AG08396 (cell line): Measurements from ENCODE around the gene NAV1.
"Not testable (repeated sequence)": the region's sequence is repeated elsewhere in the genome, so short reads cannot be mapped to it uniquely, and the experiment has no call there.

Experiments
- DNase-seq: peaks from one replicate; pipeline ENCODE4 v3.0.0; 2012; ENCODE audit warnings: low spot score, mixed read lengths

The NAV1 gene

DNA sequence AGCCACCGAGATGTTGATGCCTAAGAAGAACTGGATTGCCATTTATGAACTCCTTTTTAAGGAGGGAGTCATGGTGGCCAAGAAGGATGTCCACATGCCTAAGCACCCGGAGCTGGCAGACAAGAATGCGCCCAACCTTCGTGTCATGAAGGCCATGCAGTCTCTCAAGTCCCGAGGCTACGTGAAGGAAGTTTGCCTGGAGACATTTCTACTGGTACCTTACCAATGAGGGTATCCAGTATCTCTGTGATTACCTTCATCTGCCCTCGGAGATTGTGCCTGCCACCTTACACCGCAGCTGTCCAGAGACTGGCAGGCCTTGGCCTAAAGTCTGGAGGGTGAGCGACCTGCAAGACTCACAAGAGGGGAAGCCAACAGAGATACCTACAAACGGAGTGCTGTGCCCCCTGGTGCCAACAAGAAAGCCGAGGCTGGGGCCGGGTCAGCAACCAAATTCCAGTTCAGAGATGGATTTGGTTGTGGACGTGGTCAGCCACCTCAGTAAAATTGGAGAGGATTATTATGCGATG is 18.8 kb upstream of the NAV1 start:
- DNase-seq = not testable (repeated sequence)

GRCh38 chr1:201525193-201525778 is 13.6 kb upstream of the NAV1 start:
- no peak for DNase-seq

DNA sequence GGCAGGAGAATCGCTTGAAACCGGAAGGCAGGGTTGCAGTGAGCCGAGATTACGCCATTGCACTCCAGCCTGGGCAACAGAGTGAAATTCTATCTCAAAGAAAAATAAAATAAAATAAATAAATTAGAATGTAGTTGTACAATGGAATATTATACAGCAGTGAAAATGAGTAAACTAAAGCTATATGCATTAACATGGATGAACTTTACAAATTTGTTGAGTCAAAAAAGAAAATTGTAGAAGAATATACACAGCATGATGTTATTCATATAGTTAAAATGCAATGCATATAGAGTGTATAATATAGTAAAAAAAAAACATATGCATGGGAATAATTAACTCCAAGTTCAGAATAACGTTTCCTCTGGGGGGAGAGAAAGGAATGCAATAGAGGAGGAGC is 11.0 kb upstream of the NAV1 start:
- DNase-seq = no peak

DNA sequence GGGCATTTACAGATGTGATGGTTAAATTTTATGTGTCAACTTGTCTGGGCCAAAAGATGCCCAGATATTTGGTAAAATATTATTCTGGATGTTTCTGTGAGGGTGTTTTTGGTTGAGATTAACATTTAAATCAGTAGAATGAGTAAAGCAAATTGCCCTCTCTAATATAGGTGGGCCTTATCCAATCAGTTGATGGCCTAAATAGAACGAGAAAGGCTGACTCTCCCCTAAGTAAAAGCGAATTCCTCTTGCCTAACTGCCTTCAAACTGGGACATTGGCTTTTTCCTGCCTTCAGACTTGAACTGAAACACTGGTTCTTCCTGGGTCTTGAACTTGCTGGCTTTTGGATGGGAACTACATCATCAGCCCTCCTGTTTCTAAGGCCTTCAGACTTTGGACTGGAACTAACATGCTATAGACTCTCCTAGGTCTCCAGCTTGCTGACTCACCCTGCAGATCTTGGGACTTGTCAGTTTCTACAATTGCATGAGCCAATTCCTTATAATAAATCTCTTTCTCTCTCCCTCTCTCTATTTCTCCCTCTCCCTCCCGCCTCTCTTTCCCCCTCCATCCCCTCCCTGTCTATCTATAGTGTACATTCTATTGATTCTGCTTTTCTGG is 10.2 kb upstream of the NAV1 start:
- no peak for DNase-seq

DNA sequence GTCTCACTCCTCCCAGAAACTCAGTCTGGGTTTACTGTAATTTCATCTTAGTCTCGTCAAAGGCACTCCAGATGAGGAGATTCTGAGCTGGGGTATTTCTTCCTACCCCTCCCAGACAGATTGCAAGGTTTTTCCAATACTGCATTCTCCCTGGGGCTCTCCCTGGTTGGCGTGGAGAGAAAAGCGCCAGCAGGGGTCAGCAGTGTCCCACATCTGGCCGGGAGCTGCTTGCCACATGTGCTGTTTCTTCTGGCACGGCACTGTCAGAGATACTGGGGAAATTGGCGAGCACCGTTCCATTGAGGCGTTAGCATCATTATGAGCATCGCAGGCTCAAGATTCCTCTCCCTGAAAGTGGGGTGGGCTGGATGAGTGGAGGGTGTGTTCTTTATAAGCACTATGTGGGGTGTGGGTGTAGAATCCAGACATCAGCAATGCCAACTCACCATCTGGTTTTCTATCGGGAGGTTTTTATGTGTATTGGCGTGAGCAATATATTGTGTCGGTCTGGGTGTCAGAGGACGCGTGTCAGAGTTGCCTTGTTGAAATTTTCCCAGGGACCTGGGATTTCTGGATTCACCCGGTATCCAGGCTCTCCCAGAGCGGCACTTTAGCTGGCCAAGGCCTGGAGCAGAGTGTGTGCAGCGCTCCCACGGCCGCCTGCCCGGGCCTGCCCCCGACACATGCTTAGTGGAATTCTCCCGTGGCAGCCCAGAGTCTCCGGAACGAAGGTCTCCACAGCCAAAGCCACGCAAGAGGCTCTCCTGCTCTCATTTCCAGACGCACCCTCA is 8.0 kb upstream of the NAV1 start:
- DNase-seq = peak; percentile 87

- no peak for DNase-seq
Measured at GRCh38 chr1:201531551-201532425, 7.1 kb upstream of the NAV1 start.

DNA sequence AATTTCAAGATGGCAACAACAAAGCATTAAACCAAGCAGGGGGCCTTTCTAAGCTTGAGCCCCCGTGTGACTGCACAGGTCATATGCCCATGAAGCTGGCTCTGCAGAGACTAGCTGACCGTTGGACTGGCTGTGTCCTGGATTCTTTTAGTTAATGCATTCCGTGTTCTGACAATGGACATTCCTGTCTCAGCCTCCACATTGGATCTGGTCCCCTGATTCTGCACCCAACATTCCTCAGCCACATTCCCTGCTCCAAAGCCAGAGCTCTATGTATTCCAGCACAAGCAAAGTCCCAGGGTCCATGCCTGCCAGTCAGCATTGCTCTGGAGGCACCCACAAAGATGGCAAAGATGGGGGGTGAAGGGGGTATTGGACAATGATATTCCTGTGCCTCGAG is 5.1 kb upstream of the NAV1 start:
- DNase-seq = no peak

- DNase-seq = no peak
Measured at GRCh38 chr1:201535046-201535918, 3.6 kb upstream of the NAV1 start.

DNA sequence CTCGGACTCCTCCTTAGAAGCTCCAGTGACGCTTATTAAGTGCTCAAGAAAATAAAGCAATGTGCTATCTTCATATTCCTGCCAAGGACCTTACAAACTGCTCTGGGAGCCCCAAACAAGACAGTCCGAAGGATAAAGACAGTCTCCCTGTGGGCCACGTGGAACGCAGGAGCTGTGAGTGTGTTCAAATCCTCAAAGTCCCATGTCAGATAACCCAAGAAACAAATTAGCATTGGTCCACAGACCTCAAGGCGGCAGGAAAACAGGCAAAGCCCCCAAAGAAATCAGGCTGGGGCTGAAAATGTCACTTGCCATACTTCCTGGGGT is 3.0 kb upstream of the NAV1 start:
- DNase-seq = no peak

- DNase-seq = peak; percentile 84
Measured at GRCh38 chr1:201536558-201536957, 2.4 kb upstream of the NAV1 start.

DNA sequence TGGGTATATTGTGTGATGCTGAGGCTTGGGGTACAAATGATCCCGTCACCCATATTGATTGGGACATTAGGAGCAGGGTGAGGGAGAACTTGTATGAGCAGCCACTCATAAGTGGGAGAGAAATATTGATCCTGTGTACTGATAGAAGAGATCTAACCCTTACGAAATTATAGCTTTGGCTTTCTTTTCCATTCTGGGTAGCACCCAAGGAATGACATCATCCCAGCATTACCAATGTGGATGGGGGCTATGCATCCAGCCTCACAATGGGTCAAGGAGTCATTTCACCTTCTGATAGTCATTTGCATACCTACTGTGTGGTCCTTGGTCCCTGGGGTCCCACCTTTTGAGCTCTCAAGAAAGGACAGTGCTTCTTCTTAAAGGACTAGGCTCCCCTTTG is 1.9 kb upstream of the NAV1 start:
- DNase-seq = no peak

GRCh38 chr1:201537467-201537866 is 1.5 kb upstream of the NAV1 start:
- DNase-seq = no peak

DNA sequence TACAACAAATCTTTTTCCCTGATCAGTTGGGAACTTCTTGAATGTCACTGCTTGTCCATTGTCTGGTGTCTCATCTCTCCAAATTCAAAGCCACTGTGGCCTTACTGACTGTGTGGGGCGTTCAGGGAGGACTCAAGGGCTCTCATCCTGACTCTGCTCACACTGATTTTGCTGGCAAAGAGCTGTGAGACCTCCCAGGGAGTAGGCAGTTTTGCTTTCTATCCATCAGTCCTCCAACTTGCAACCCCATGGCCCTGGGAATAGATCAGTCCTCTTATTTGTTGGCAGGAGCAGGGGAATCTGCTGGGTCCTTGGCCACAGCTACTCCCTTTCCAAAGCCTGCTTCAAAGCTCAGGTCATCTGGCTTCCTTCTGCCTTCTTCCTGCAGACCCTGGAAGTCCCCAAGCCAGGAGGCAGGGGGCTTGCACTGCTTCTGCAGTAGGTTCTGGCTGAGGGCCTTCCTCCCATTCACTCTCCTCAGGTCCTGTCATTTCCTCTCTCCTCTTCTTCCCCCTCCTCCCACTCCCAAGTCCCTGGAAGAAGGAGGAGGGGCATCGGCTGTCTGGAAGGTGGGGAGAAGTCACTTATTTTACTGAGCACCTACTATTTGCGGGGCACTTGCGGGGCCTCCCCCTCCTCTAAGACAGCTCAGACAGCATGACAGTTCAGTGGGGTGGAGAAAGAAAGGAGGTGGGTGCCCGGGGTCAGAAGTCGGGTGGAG is 876 bp upstream of the NAV1 start:
- DNase-seq = no peak

GRCh38 chr1:201539561-201540431 is 869 bp downstream of the NAV1 start:
- DNase-seq = no peak

DNA sequence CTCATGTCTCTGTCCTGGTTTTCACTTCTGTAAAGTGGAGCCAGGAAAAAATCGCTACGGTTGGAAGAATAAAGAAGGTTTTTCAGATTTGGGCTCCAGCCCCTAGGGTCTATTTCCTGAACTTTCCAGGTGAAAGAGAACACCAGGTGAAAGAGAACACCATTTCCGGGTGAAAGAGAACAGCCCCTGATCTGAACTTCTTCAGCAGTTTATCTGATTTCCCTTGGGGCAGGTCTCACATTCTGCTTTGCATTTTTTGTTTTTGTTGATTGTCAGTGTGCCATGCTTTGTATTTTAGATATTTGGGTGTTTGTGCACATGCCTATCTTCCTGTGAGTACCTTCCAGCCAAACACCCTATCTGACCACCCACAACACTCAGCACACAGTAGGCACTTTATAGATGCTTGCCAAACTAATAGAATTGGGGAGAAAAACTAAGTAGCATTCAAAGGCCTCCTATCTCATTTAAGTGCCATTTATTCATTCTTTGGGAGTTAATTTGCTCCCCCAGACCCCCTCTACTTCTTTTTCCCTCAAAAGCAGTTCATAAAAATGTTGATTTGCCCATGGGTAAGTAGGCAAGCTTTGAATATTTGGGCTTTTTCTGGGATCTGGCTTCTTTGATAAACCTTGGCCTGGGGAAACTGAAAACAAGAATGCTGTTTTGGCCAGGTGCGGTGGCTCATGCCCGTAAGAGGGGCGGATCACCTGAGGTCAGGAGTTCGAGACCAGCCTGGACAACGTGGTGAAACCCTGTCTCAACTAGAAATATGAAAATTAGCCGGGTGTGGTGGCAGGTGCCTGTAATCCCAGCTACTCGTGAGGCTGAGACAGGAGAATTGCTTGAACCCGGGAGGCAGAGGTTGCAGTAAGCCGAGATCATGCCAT is 2.2 kb downstream of the NAV1 start:
- no peak for DNase-seq

GRCh38 chr1:201542309-201543035 is 3.5 kb downstream of the NAV1 start:
- DNase-seq = no peak

GRCh38 chr1:201543871-201544642 is 5.1 kb downstream of the NAV1 start:
- no peak for DNase-seq
